HL-60 (cell line): ENCODE measurements around the gene ETV7.
"Not testable (repeated sequence)": the region's sequence is repeated elsewhere in the genome, so short reads cannot be mapped to it uniquely, and the experiment has no call there.

ENCODE experiments used
- CTCF ChIP-seq: IDR thresholded peaks from one replicate; pipeline ENCODE4 v1.5.1; 2011; ENCODE audit warnings: low read length, control low read depth, inconsistent platforms; ENCODE audit not compliant: insufficient read depth
- REST ChIP-seq: IDR thresholded peaks from 2 replicates; pipeline ENCODE4 v1.6.1; 2012; ENCODE audit warnings: low read depth; ENCODE audit not compliant: insufficient replicate concordance

- TF ChIP-seq CTCF, REST: not testable (repeated sequence)
Measured at GRCh38 chr6:36409718-36410117, 22.2 kb upstream of the ETV7 start.
